ENCODE data around the gene SULF2.

- TF ChIP-seq EGR1 (IDR thresholded peaks at IDR 0.05) (no peak), TAF1 (IDR thresholded peaks at IDR 0.05; ENCODE audit: low read depth) (no peak), TEAD4 (IDR thresholded peaks at IDR 0.05) (no peak), NFIC (IDR thresholded peaks at IDR 0.05) (no peak), REST (IDR thresholded peaks at IDR 0.05; ENCODE audit: low read depth) (no peak), CREB1 (IDR thresholded peaks at IDR 0.05; ENCODE audit: low read depth) (no peak), USF1 (IDR thresholded peaks at IDR 0.05) (no peak), RAD21 (IDR thresholded peaks at IDR 0.05; ENCODE audit: low read depth) (no peak), YY1 (IDR thresholded peaks at IDR 0.05; ENCODE audit: low read depth) (no peak), MAX (IDR thresholded peaks at IDR 0.05) (no peak), FOXM1 (IDR thresholded peaks at IDR 0.05; ENCODE audit: borderline replicate concordance, low read depth) (no peak), EP300 (IDR thresholded peaks at IDR 0.05; ENCODE audit: borderline replicate concordance) (no peak), ZBTB7A (IDR thresholded peaks at IDR 0.05; ENCODE audit: low read depth) (no peak)
These were observed 24.9 kb upstream of the SULF2 start for GRCh38 chr20:47810116-47810677.
